IMR-90 (cell line): ENCODE results near the gene LGALS4. TPM values are rescaled to one million over a fixed set of nuclear protein-coding genes. Genes with fewer than 3 reads are reported as not detected.
"Not testable (repeated sequence)": the region's sequence is repeated elsewhere in the genome, so short reads cannot be mapped to it uniquely, and the experiment has no call there.

Experiments used
- ATAC-seq: fragments of 200-7000 bp; cut with Tn5 transposase; 2 replicates; pipeline ENCODE4 v1.9.1; 2020; ENCODE audit warnings: low read depth, mild to moderate bottlenecking, moderate library complexity
- BruUV-seq: library from RNA; stranded (reverse); fragments of 400-500 nt; replicated peaks from 2 replicates; lab custom pipeline; 2021; lab: Mats Ljungman, UMichigan
- CTCF ChIA-PET: fragments of 300-600 bp; formaldehyde crosslinking; extraction: SDS; loops from one replicate; lab custom pipeline; 2021; ENCODE audit warnings: antibody characterized with exemption; lab: Yijun Ruan, JAX
- POLR2A ChIA-PET: fragments of 300-600 bp; sonication (Branson Sonifier 250); formaldehyde crosslinking; loops from one replicate; lab custom pipeline; 2022; ENCODE audit warnings: antibody characterized with exemption; ENCODE audit not compliant: unreplicated experiment; lab: Charles Lee
- DNase-seq: peaks from one replicate; pipeline ENCODE4 v3.0.0; 2013
- H2AFZ ChIP-seq: replicated peaks from 2 replicates; pipeline ENCODE3; 2013; ENCODE audit warnings: low read length, mild to moderate bottlenecking; ENCODE audit not compliant: poor library complexity
- H2AK5ac ChIP-seq: 2 replicates; pipeline ENCODE4 v1.6.1; 2013; ENCODE audit warnings: low read depth, low read length, inconsistent platforms
- H2AK9ac ChIP-seq: replicated peaks from 2 replicates; pipeline ENCODE3; 2013; ENCODE audit warnings: mild to moderate bottlenecking, low read depth, low read length, moderate library complexity; ENCODE audit not compliant: poor library complexity
- H2BK120ac ChIP-seq: 2 replicates; pipeline ENCODE4 v1.6.1; 2013; ENCODE audit warnings: low read depth, low read length, inconsistent platforms
- H2BK15ac ChIP-seq: 3 replicates; pipeline ENCODE4 v1.6.1; 2013; ENCODE audit warnings: low read depth, low read length, inconsistent platforms
- H2BK20ac ChIP-seq: 2 replicates; pipeline ENCODE4 v1.6.1; 2013; ENCODE audit warnings: low read depth, mild to moderate bottlenecking, inconsistent platforms, low read length, moderate library complexity
- H2BK5ac ChIP-seq: 2 replicates; pipeline ENCODE4 v1.6.1; 2013; ENCODE audit warnings: mild to moderate bottlenecking, low read depth, low read length, inconsistent platforms; ENCODE audit not compliant: poor library complexity, severe bottlenecking
- H3K14ac ChIP-seq: replicated peaks from 2 replicates; pipeline ENCODE4 v1.6.1; 2013; ENCODE audit warnings: low read depth, low read length, inconsistent platforms
- H3K18ac ChIP-seq: 2 replicates; pipeline ENCODE4 v1.6.1; 2013; ENCODE audit warnings: low read depth, low read length, control low read depth
- H3K23ac ChIP-seq: 2 replicates; pipeline ENCODE4 v1.6.1; 2013; ENCODE audit warnings: low read depth, low read length, inconsistent platforms
- H3K27ac ChIP-seq: 2 replicates; pipeline ENCODE4 v1.5.1; 2013; ENCODE audit warnings: mild to moderate bottlenecking, control low read depth, low read length; ENCODE audit not compliant: insufficient read depth
- H3K27me3 ChIP-seq: 2 replicates; pipeline ENCODE4 v1.6.1; 2013; ENCODE audit warnings: low read length; ENCODE audit not compliant: control insufficient read depth, insufficient read depth
- H3K36me3 ChIP-seq: 2 replicates; pipeline ENCODE4 v1.6.1; 2013; ENCODE audit warnings: low read length, mixed read lengths; ENCODE audit not compliant: control insufficient read depth, insufficient read depth
- H3K4ac ChIP-seq: 2 replicates; pipeline ENCODE4 v1.6.1; 2013; ENCODE audit warnings: low read depth, low read length, inconsistent platforms
- H3K4me1 ChIP-seq: 2 replicates; pipeline ENCODE4 v1.6.1; 2013; ENCODE audit warnings: low read length, mixed read lengths; ENCODE audit not compliant: control insufficient read depth, insufficient read depth
- H3K4me2 ChIP-seq: 2 replicates; pipeline ENCODE4 v1.6.1; 2013; ENCODE audit warnings: low read depth, mild to moderate bottlenecking, control low read depth, low read length, moderate library complexity
- H3K4me3 ChIP-seq: 2 replicates; pipeline ENCODE4 v1.5.1; 2013; ENCODE audit warnings: low read depth, mild to moderate bottlenecking, control low read depth, low read length, moderate library complexity; ENCODE audit not compliant: insufficient read depth
- H3K56ac ChIP-seq: 2 replicates; pipeline ENCODE4 v1.6.1; 2013; ENCODE audit warnings: low read length, inconsistent platforms; ENCODE audit not compliant: insufficient read depth; ENCODE audit errors: extremely low read depth
- H3K79me1 ChIP-seq, 2 experiments: 2 replicates each; pipeline ENCODE4 v1.6.1; 2013; ENCODE audit warnings: low read length in 2 of 2, inconsistent platforms in 1 of 2, low read depth in 1 of 2
- H3K9ac ChIP-seq: 2 replicates; pipeline ENCODE4 v1.6.1; 2013; ENCODE audit warnings: low read depth, low read length, control low read depth
- H3K9me1 ChIP-seq: 2 replicates; pipeline ENCODE4 v1.6.1; 2013; ENCODE audit warnings: low read length, inconsistent platforms; ENCODE audit not compliant: insufficient read depth
- H3K9me3 ChIP-seq: 2 replicates; pipeline ENCODE4 v1.6.1; 2013; ENCODE audit warnings: low read length; ENCODE audit not compliant: control insufficient read depth, insufficient read depth
- H4K20me1 ChIP-seq: 2 replicates; pipeline ENCODE4 v1.6.1; 2013; ENCODE audit warnings: low read length, inconsistent platforms; ENCODE audit not compliant: insufficient read depth
- H4K5ac ChIP-seq: 2 replicates; pipeline ENCODE4 v1.6.1; 2013; ENCODE audit warnings: mild to moderate bottlenecking, low read depth, low read length, control low read depth
- H4K8ac ChIP-seq, 2 experiments: 2 replicates each; pipeline ENCODE4 v1.6.1; 2013; ENCODE audit warnings: low read depth in 2 of 2, low read length in 2 of 2, control low read depth in 1 of 2, inconsistent platforms in 1 of 2
- H4K91ac ChIP-seq: 2 replicates; pipeline ENCODE4 v1.6.1; 2013; ENCODE audit warnings: low read depth, low read length, inconsistent platforms; ENCODE audit not compliant: insufficient read depth
- WGBS, 2 experiments: methylation state at CpG; one replicate each; pipeline versions ENCODE4 v1.1.5 to v1.1.7; 2013; ENCODE audit warnings: missing lambda C conversion rate in 2 of 2; ENCODE audit not compliant: insufficient read length in 1 of 2; ENCODE audit errors: extremely low coverage in 2 of 2; 5-methylcytosine and 5-hydroxymethylcytosine counted together
- dilution Hi-C: fragments of 300-500 bp; cut with HindIII; formaldehyde crosslinking; loops from one replicate; pipeline ENCODE4 v1.14.3; 2018; ENCODE audit warnings: low sequenced_read_pairs; ENCODE audit not compliant: unreplicated experiment
- in situ Hi-C: fragments of 300-500 bp; cut with MboI; formaldehyde crosslinking; loops from 3 replicates; pipeline ENCODE4 v1.14.3; 2019; ENCODE audit warnings: low sequenced_read_pairs, inconsistent platforms, mixed read lengths
- intact Hi-C: fragments of 100-400 bp; cut with micrococcal nuclease; formaldehyde crosslinking; loops from 2 replicates; pipeline ENCODE4 v1.10.0; 2022
- polyA plus RNA-seq, 3 experiments: library from polyadenylated mRNA; depleted of rRNA; stranded (reverse); fragments of >200 nt; gene quantifications; 2 replicates each; pipeline ENCODE4 v1.2.3, GENCODE V29; 2012; ENCODE audit warnings: low replicate concordance in 1 of 3
- total RNA-seq: library from RNA; depleted of rRNA; stranded (reverse); fragments of >200 nt; gene quantifications from 2 replicates; pipeline ENCODE4 v1.2.3, GENCODE V29; 2012

The LGALS4 gene
- total and polyA plus RNA-seq, 2 of the 4 experiments (the other 2 are of a cell fraction): 0.29 TPM; not detected in 1

DNA sequence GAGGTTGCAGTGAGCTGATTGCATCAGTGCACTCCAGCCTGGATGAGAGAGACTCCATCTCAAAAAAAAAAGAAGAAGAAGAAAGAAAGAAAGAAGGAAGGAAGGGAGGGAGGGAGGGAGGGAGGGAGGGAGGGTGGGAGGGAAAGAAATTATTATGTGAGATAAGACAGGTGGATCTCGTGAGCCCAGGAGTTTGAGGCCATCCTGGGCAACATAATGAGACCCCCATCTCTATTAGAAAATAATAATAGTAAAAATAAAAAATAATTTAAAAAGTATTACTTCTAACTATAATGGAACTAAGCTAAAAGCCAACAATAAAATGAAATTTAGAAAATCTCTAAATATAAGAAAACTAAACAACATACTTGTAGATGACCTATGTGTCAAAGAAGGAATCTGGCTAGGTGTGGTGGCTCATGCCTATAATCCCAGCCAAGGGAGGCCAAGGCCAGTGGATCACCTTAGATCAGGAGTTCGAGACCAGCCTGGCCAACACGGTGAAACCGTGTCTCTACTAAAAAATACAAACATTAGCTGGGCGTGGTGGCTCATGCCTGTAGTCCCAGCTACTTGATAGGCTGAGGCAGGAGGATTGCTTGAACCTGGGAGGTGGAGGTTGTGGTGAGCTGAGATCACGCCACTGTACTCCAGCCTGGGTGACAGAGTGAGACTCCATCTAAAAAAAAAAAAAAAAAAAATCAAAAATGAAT lies 51.8 kb downstream of the LGALS4 start:
- H3K14ac ChIP-seq, H3K4me3 ChIP-seq, H2BK20ac ChIP-seq, H4K5ac ChIP-seq, H3K18ac ChIP-seq, H3K27me3 ChIP-seq, H3K27ac ChIP-seq, dilution Hi-C loops, H2BK5ac ChIP-seq, H3K4me1 ChIP-seq, POLR2A ChIA-PET, H3K9ac ChIP-seq, H3K9me1 ChIP-seq, H3K23ac ChIP-seq, H3K4me2 ChIP-seq, H3K36me3 ChIP-seq, ATAC-seq, H4K20me1 ChIP-seq, H2BK15ac ChIP-seq, H3K4ac ChIP-seq, H2AK9ac ChIP-seq, H4K91ac ChIP-seq, BruUV-seq, H2AFZ ChIP-seq, H4K8ac ChIP-seq, H3K56ac ChIP-seq, H3K79me1 ChIP-seq, DNase-seq, H3K9me3 ChIP-seq, intact Hi-C loops, H2AK5ac ChIP-seq, H2BK120ac ChIP-seq, in situ Hi-C loops: not testable (repeated sequence)
- CTCF ChIA-PET: interaction anchor here (0.6 to 1.0 kb wide), 3 partner anchors 9 to 195 kb away, joined by 3 to 8 read pairs (median 6); no protein-coding TSS in a partner anchor
- no CpG with 5 or more reads among the region's 6 CpGs for WGBS, 2 experiments
